ENCODE results near the gene AASS.

The AASS gene

DNA sequence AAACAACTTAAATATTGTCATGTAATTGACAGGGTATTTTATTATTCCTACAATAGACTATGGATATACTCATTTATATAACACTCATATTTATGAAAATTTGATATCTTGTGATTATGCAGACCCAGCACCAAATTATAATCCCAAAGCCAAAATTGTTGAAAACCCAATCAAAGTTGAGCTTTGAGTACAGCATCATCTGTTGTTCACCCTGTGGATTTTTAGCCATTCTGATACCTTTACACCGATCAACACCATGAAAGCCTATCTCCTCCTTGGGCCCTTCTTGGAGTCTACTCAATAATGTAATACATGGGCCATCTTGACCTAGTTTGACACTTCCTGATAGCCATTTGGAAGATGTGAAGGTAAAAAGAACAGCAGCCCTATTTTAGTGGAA is 49.5 kb downstream of the AASS start:
- Histone ChIP-seq H3K9me3 (ENCODE audit: low read length) (no peaks in the 10 kb centered on the region), H2AFZ (ENCODE audit: low read depth, low read length) (no peak overlapping the region), H3K4me1 (ENCODE audit: insufficient read depth, low read length) (no peaks in the 10 kb centered on the region), H3K36me3 (ENCODE audit: insufficient read depth, low read length) (peaks cover 32% of the 10 kb centered on the region), H3K4me3 (ENCODE audit: low read length) (no peak overlapping the region), H3K27me3 (ENCODE audit: insufficient read depth, low read length) (no peaks in the 10 kb centered on the region)

DNA sequence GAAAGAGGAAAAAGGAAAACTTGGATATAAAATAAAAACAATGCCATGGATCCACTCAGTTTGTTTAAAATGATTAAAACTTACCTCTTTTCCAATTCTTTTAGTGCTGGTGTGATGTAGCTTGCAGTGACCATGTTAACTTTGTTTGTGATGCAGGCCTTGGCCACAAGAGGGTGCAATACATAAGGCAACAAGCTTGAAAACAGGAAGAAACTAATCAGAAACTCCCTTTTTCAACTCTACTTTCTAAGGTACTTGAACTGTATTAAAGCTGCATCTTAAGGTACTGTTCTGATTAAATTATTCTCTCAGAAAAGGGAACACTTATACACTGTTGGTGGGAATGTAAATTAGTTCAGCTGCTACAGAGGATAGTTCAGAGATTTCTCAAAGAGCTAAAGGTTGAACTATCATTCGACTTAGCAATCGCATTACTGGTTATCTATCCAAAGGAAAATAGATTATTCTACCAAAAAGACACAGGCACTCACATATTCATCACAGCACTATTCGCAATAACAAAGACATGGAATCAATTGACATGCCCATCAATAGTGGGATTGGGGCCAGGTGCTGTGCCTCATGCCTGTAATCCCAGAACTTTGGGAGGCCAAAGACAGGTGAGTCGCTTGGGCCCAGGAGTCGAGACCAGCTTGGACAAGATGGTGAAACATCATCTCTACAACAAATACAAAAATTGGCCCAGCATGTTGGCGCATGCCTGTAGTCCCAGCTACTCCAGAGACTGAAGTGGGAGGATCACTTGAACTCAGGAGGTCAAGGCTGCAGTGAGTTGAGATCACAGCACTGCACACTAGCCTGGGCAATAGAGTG is 50.9 kb downstream of the AASS start:
- H3K27me3 ChIP-seq (ENCODE audit: insufficient read depth, low read length): no peaks in the 10 kb centered on the region
- no peak overlapping the region for H2AFZ ChIP-seq (ENCODE audit: low read depth, low read length)
- H3K4me3 ChIP-seq (ENCODE audit: low read length): no peak overlapping the region
- peaks cover 32% of the 10 kb centered on the region for H3K36me3 ChIP-seq (ENCODE audit: insufficient read depth, low read length)
- H3K4me1 ChIP-seq (ENCODE audit: insufficient read depth, low read length): no peaks in the 10 kb centered on the region
- H3K9me3 ChIP-seq (ENCODE audit: low read length): no peaks in the 10 kb centered on the region

DNA sequence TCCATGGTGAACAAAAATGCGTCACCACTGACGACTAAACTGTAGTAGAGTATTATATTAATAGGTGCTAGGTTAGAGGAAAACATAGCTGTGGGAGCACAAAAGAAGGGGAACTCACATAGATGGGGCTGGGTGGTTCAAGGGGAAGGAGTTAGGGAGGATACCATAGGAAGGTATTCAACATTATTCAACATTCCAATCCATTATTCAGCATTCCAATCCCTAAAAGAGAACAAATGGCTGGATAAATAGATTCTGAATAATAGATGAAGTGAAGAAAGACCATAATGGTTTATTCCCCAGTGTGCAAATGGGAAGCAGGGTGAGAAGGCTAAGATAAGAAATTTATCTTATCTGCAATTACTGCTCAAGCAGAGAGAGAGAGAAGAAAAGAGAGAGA is 61.4 kb downstream of the AASS start:
- Histone ChIP-seq H3K4me3 (ENCODE audit: low read length) (no peak overlapping the region), H3K9me3 (ENCODE audit: low read length) (peaks cover 11% of the 10 kb centered on the region), H3K4me1 (ENCODE audit: insufficient read depth, low read length) (peaks cover 22% of the 10 kb centered on the region), H3K36me3 (ENCODE audit: insufficient read depth, low read length) (peaks cover 56% of the 10 kb centered on the region), H2AFZ (ENCODE audit: low read depth, low read length) (no peak overlapping the region), H3K27me3 (ENCODE audit: insufficient read depth, low read length) (no peaks in the 10 kb centered on the region)

DNA sequence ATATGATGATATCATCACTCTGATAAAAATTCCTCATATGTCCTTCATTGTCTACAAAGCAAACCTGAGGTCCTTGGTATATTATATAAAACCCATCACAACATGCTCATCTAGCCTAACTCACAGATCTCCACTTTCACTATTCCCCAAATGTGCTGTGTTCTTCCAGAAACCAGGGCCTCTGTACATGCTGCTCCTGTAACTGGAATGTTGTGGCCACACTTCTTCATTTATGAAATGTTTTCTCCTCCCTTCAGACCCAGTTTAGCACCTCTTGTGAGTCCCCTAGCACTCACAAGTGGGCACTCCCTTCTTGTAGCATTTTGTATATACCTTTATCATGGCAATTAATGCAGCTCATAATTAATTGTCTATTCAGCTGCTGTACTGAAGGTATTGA is 61.9 kb downstream of the AASS start:
- H3K4me3 ChIP-seq (ENCODE audit: low read length): no peak overlapping the region
- peaks cover 22% of the 10 kb centered on the region for H3K4me1 ChIP-seq (ENCODE audit: insufficient read depth, low read length)
- H2AFZ ChIP-seq (ENCODE audit: low read depth, low read length): no peak overlapping the region
- H3K36me3 ChIP-seq (ENCODE audit: insufficient read depth, low read length): peaks cover 61% of the 10 kb centered on the region
- H3K9me3 ChIP-seq (ENCODE audit: low read length): peaks cover 11% of the 10 kb centered on the region
- no peaks in the 10 kb centered on the region for H3K27me3 ChIP-seq (ENCODE audit: insufficient read depth, low read length)

DNA sequence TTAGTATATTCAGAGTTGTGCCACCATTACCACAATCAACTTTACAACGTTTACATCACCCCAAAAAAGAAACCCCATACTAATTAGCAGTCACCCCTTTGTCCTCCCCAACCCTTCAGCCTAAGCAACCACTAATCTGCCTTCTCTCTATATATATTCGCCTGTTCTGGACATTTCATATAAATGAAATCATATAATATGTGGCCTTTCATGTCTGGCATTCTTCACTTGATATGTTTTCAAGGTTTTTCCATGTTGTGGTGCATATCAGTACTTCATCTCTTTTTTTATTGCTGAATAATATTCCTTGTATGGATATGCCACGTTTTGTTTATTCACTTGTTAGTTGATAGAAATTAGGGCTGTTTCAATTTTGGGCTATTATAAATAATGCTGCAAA is 70.4 kb downstream of the AASS start:
- no peak overlapping the region for H2AFZ ChIP-seq (ENCODE audit: low read depth, low read length)
- H3K36me3 ChIP-seq (ENCODE audit: insufficient read depth, low read length): peaks cover 36% of the 10 kb centered on the region
- H3K9me3 ChIP-seq (ENCODE audit: low read length): peaks cover 5% of the 10 kb centered on the region
- H3K4me3 ChIP-seq (ENCODE audit: low read length): no peak overlapping the region
- H3K4me1 ChIP-seq (ENCODE audit: insufficient read depth, low read length): peaks cover 13% of the 10 kb centered on the region
- H3K27me3 ChIP-seq (ENCODE audit: insufficient read depth, low read length): no peaks in the 10 kb centered on the region

DNA sequence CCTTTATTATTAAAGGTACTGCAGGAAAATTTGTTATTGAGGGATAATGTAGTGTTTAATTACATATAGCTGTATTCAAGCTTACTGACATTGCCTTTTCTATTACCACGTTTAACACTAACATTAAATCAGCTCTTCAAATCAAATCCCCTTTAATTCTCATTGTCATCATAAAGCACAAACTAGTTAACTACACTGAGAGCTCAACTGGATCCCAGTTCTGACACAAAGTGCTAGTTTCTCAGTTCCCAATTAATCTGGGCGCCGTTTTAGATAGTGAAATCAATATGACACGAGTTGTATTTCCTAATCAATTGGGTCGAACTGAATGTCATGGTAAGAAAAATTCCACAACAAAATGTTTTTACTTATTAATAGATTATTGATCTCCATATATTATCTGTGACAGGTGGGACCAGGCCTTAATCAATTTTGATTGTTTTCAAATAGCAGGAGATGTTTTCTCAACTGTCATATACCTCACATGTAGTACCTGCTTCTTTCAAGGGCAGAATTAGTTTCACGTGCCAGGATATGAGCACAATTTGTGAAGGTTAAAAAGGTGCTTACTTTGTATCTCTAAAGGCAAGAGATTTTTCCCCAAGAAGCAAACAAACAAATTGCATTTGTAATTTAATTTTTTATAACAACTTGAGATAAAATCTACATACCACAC is 71.0 kb downstream of the AASS start:
- H3K4me3 ChIP-seq (ENCODE audit: low read length): no peak overlapping the region
- no peaks in the 10 kb centered on the region for H3K27me3 ChIP-seq (ENCODE audit: insufficient read depth, low read length)
- peaks cover 13% of the 10 kb centered on the region for H3K4me1 ChIP-seq (ENCODE audit: insufficient read depth, low read length)
- H3K9me3 ChIP-seq (ENCODE audit: low read length): peaks cover 5% of the 10 kb centered on the region
- peaks cover 32% of the 10 kb centered on the region for H3K36me3 ChIP-seq (ENCODE audit: insufficient read depth, low read length)
- no peak overlapping the region for H2AFZ ChIP-seq (ENCODE audit: low read depth, low read length)

DNA sequence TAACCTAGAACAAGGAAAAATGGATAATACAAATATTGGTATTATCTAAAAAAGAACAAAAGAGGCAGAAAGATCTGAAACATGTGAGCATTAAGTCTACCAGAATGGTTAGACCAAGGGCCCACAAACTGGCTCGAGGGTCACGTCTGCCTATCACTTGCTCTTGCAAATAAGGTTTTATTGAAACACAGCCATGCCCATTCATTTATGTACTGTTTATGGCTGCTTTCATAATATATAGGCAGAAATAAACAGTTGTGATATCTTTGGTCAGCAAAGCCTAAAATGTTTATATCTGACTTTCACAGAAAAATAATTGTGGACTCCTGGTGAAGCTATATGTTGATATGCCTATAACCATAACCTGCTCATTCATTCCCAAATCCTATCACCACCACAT is 71.8 kb downstream of the AASS start:
- Histone ChIP-seq H3K4me1 (ENCODE audit: insufficient read depth, low read length) (peaks cover 13% of the 10 kb centered on the region), H2AFZ (ENCODE audit: low read depth, low read length) (no peak overlapping the region), H3K36me3 (ENCODE audit: insufficient read depth, low read length) (peaks cover 24% of the 10 kb centered on the region), H3K4me3 (ENCODE audit: low read length) (no peak overlapping the region), H3K9me3 (ENCODE audit: low read length) (peaks cover 5% of the 10 kb centered on the region), H3K27me3 (ENCODE audit: insufficient read depth, low read length) (no peaks in the 10 kb centered on the region)

DNA sequence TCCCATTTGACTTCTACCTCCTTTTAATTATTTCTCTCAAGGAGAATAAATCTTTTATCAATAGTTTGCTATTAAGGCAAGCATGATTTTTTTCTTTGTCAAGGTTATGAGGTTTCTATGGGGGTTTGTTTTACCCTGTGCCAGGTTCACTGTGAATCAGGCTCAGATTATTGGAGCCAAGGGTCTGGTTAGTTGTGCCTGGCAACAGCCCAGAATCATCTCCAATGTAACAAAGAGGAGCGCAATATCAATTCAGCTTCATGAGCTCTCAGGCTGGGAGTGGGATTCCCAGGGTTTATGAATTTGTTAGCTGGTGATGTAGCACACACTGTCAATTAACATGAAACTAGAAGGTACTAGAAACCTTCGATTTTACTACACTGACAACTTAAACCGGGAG is 73.2 kb downstream of the AASS start:
- Histone ChIP-seq H3K27me3 (ENCODE audit: insufficient read depth, low read length) (no peaks in the 10 kb centered on the region), H3K4me3 (ENCODE audit: low read length) (no peak overlapping the region), H3K36me3 (ENCODE audit: insufficient read depth, low read length) (peaks cover 15% of the 10 kb centered on the region), H3K9me3 (ENCODE audit: low read length) (peaks cover 3% of the 10 kb centered on the region), H3K4me1 (ENCODE audit: insufficient read depth, low read length) (peaks cover 7% of the 10 kb centered on the region), H2AFZ (ENCODE audit: low read depth, low read length) (no peak overlapping the region)

DNA sequence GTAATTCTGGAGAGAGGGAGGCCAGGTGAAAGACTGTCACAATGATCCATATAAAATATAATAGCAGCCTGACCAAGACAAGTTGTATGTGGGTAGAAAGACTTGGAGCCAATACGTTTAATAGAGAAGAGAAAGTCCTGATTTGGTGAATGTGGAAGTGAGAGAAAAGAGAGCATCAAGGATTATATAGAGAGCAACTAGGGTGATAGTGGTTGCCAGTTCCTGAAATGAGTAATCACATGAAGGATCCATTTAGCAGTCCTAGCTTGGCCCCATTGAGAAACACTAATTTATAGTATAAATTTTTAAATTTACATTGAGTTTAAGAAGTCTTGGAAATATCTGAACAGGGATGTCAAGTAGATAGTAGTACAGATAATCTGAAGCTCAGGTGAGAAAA is 74.0 kb downstream of the AASS start:
- no peak overlapping the region for H2AFZ ChIP-seq (ENCODE audit: low read depth, low read length)
- peaks cover 7% of the 10 kb centered on the region for H3K4me1 ChIP-seq (ENCODE audit: insufficient read depth, low read length)
- H3K27me3 ChIP-seq (ENCODE audit: insufficient read depth, low read length): no peaks in the 10 kb centered on the region
- peaks cover 13% of the 10 kb centered on the region for H3K36me3 ChIP-seq (ENCODE audit: insufficient read depth, low read length)
- no peak overlapping the region for H3K4me3 ChIP-seq (ENCODE audit: low read length)
- H3K9me3 ChIP-seq (ENCODE audit: low read length): peaks cover 3% of the 10 kb centered on the region

DNA sequence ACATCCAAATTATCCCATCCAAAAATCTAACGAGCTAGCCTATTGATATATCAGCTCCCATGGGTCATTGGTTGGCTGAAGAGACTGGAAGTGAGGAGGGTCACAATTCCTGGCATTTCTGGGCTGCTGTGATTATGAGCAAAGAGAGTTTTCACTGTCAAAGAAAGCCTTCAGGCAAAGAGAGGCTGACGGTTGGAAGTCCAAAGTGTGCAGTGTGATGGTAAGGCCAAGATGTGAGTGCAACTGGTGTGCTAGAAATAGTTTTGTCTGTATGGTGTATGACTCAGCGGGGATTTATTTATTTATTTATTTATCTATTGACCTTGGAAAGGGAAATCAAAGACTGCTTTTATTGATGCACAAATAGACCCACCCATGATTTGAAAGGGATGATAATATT is 75.0 kb downstream of the AASS start:
- Histone ChIP-seq H3K27me3 (ENCODE audit: insufficient read depth, low read length) (no peaks in the 10 kb centered on the region), H2AFZ (ENCODE audit: low read depth, low read length) (no peak overlapping the region), H3K9me3 (ENCODE audit: low read length) (no peaks in the 10 kb centered on the region), H3K36me3 (ENCODE audit: insufficient read depth, low read length) (peaks cover 10% of the 10 kb centered on the region), H3K4me3 (ENCODE audit: low read length) (no peak overlapping the region), H3K4me1 (ENCODE audit: insufficient read depth, low read length) (peaks cover 7% of the 10 kb centered on the region)

DNA sequence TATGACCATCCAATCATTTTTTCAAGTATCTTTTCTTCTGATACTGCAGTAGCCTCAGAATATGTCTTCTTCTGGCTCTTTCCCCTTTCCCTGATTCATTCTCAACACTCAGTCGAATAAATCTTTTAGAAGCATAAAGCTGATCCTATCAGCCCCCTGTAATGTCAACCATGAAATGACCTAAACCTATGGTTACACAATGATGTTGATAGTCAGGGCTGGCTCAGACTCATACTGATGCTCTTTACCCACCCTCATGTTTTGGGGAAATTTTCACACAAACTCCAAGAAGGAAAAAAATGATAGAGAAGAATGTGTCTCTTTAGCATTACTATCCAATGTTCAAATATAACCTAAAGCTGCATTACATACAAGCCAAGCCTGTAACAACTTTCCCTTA is 76.0 kb downstream of the AASS start:
- Histone ChIP-seq H3K36me3 (ENCODE audit: insufficient read depth, low read length) (peaks cover 18% of the 10 kb centered on the region), H3K4me3 (ENCODE audit: low read length) (no peak overlapping the region), H2AFZ (ENCODE audit: low read depth, low read length) (no peak overlapping the region), H3K27me3 (ENCODE audit: insufficient read depth, low read length) (no peaks in the 10 kb centered on the region), H3K9me3 (ENCODE audit: low read length) (no peaks in the 10 kb centered on the region), H3K4me1 (ENCODE audit: insufficient read depth, low read length) (peaks cover 7% of the 10 kb centered on the region)

DNA sequence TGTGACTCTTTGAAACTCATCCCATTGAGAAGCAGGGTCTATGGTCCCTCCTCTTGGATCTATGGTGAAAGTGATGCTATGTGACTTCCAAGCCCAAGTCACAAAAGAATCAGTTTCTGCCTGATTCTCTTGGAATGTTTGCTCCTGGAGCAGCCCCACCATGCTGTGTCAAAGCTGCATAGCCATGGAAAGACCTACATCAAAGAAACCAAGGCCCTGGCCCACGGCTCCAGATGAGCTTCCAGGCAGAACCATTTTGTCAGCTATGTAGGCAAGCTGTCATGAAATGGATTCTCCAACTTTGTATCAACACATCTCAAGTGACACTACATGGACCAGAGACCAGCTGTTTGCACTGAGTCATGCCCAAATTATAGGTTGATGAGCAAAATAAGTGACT is 77.0 kb downstream of the AASS start:
- Histone ChIP-seq H3K9me3 (ENCODE audit: low read length) (no peaks in the 10 kb centered on the region), H3K4me3 (ENCODE audit: low read length) (no peak overlapping the region), H3K4me1 (ENCODE audit: insufficient read depth, low read length) (peaks cover 7% of the 10 kb centered on the region), H3K27me3 (ENCODE audit: insufficient read depth, low read length) (no peaks in the 10 kb centered on the region), H2AFZ (ENCODE audit: low read depth, low read length) (no peak overlapping the region), H3K36me3 (ENCODE audit: insufficient read depth, low read length) (peaks cover 27% of the 10 kb centered on the region)

DNA sequence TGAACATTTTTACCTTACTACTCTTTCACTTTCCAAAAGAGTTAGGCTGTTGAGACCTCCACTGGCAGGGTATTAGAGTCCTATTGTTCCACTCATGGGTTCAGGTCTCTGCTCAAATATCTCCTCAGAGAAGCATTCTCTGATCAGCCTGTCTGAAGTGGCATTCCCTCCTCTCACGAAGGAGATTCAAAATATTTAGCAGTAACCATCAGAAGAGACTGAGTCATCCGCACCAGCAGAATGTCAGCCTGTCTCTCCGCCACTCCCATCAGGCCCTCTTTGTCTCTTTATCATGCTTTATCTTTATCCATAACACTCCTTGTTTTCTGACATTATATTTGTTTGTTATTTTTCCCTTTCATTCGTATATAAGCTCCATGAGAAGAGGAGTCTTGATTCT is 79.1 kb downstream of the AASS start:
- H2AFZ ChIP-seq (ENCODE audit: low read depth, low read length): no peak overlapping the region
- H3K9me3 ChIP-seq (ENCODE audit: low read length): no peaks in the 10 kb centered on the region
- no peaks in the 10 kb centered on the region for H3K4me1 ChIP-seq (ENCODE audit: insufficient read depth, low read length)
- H3K4me3 ChIP-seq (ENCODE audit: low read length): no peak overlapping the region
- no peaks in the 10 kb centered on the region for H3K27me3 ChIP-seq (ENCODE audit: insufficient read depth, low read length)
- H3K36me3 ChIP-seq (ENCODE audit: insufficient read depth, low read length): peaks cover 43% of the 10 kb centered on the region

All from neuron (in vitro differentiated cells).